ENCODE data around the gene LRP1.

Gene LRP1

DNA sequence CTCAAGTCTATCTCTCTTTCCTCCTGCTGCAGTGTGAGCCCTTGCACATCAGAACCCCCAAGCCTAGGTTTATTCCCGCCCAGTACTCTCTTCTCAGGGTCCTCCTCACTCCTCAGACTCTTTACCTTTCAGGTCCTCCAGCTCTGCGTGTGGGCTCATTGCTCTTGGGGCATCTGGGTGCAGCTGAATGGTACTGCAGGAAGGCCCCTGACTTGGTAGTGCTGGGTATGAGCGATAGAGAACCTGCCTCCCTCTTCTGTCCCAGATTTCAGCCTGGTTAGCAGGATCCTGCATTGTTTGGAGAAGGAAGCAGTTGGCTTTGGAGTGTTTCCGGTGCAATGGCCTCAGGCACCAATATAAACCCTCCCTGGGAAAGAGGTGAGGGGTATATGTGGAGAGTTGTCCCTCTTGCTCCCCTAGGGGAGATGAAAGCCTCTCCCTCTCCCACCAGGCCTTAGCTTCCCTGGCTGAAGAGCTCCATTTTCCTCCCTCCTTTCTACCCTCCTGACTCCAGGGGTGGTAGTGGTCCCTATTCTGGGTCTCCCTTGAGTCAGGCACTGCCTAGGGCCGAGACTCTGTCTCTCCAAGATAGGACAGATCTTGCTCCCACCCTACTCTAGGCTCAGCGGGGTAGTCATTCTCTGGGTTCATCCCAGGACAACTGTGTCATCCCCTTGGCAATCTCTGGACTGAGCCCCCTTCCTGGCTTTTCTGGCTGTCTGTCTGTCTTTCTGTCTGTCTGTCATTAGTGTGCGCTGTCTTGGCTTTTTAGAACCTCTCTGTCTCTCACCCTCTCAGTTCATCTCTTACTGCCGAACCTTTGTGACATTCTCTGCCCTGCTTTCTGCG, 3.8 kb downstream of the LRP1 start:
- Histone ChIP-seq H3K9ac (ENCODE audit: low read length) (no peak overlapping the region), H3K4me3 (ENCODE audit: low read length) (no peak overlapping the region), H4K20me1 (ENCODE audit: insufficient read depth, low read length) (no peaks in the 10 kb centered on the region), H3K27ac (ENCODE audit: low read length) (no peak overlapping the region), H3K27me3 (ENCODE audit: low read depth, low read length) (peaks cover 29% of the 10 kb centered on the region), H3K4me1 (ENCODE audit: low read length) (peaks cover 27% of the 10 kb centered on the region), H3K36me3 (replicated peaks; ENCODE audit: low read depth, low read length) (no peaks in the 10 kb centered on the region), H2AFZ (ENCODE audit: low read depth, low read length) (no peak overlapping the region), H3K79me2 (ENCODE audit: low read length) (no peaks in the 10 kb centered on the region), H3K4me2 (ENCODE audit: low read length) (no peak overlapping the region), H3K9me3 (ENCODE audit: insufficient read depth, low read length) (no peaks in the 10 kb centered on the region)
- TF ChIP-seq, protein P1, sequence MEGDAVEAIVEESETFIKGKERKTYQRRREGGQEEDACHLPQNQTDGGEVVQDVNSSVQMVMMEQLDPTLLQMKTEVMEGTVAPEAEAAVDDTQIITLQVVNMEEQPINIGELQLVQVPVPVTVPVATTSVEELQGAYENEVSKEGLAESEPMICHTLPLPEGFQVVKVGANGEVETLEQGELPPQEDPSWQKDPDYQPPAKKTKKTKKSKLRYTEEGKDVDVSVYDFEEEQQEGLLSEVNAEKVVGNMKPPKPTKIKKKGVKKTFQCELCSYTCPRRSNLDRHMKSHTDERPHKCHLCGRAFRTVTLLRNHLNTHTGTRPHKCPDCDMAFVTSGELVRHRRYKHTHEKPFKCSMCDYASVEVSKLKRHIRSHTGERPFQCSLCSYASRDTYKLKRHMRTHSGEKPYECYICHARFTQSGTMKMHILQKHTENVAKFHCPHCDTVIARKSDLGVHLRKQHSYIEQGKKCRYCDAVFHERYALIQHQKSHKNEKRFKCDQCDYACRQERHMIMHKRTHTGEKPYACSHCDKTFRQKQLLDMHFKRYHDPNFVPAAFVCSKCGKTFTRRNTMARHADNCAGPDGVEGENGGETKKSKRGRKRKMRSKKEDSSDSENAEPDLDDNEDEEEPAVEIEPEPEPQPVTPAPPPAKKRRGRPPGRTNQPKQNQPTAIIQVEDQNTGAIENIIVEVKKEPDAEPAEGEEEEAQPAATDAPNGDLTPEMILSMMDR (IDR thresholded peaks at IDR 0.05; ENCODE audit: low read depth, low read length): no peak
- no peak for TF ChIP-seq EZH2phosphoT487 (IDR thresholded peaks at IDR 0.05; ENCODE audit: low read depth)

DNA sequence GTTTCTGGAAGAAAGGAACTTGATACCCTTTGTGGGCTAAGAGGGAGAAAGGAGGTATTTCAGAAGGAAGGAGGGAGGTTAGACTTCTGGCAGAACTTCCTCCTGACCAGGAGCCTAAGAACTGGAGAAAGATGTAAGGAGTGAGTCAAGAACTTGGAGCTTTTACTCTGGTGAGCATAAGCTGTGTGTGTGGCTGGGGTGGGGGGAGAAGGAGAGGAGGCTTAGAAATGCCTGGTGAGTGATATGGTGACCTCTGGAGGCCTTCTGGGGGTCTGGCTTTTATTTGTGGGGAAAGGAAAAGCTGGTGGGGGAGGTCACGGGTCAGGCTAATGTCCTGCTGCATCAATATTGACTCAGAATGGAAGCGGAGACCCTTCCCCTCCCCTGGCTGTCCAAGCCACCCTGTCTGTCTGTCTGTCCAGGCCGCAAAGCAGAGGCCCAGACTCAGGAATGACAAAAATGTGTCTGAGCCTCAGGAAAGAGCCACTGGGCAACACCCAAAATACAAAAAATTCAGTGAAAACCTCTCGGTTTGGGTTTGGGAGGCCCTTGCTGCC, 4.8 kb downstream of the LRP1 start:
- Histone ChIP-seq H3K4me2 (ENCODE audit: low read length) (no peak overlapping the region), H3K27me3 (ENCODE audit: low read depth, low read length) (peaks cover 28% of the 10 kb centered on the region), H3K9ac (ENCODE audit: low read length) (no peak overlapping the region), H3K9me3 (ENCODE audit: insufficient read depth, low read length) (no peaks in the 10 kb centered on the region), H4K20me1 (ENCODE audit: insufficient read depth, low read length) (no peaks in the 10 kb centered on the region), H3K27ac (ENCODE audit: low read length) (no peak overlapping the region), H2AFZ (ENCODE audit: low read depth, low read length) (no peak overlapping the region), H3K79me2 (ENCODE audit: low read length) (no peaks in the 10 kb centered on the region), H3K36me3 (replicated peaks; ENCODE audit: low read depth, low read length) (no peaks in the 10 kb centered on the region), H3K4me1 (ENCODE audit: low read length) (peaks cover 25% of the 10 kb centered on the region), H3K4me3 (ENCODE audit: low read length) (no peak overlapping the region)
- TF ChIP-seq, protein P1 (IDR thresholded peaks at IDR 0.05; ENCODE audit: low read depth, low read length): no peak
- no peak for TF ChIP-seq EZH2phosphoT487 (IDR thresholded peaks at IDR 0.05; ENCODE audit: low read depth)

DNA sequence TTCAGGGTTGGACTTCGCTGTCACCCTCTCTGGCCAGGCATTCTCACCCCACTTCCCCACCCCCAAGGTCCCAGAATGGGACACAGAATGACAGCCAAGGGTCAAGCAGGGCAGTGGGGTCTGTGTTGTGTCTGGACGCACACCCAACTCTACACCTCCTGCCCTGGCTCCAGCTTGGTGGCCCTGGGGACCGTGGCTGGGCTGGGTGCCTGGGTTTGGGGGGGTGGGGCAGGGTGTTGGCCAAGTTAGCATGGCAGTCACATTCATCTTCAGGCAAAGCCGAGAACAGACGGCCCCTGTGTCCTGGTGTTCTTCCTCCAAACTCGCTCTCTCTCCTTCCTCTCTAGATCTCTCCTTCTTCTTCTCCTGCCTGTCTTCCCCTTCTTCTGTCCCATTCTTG, 5.6 kb downstream of the LRP1 start:
- H3K27me3 ChIP-seq (ENCODE audit: low read depth, low read length): peaks cover 26% of the 10 kb centered on the region
- H3K4me3 ChIP-seq (ENCODE audit: low read length): no peak overlapping the region
- no peak overlapping the region for H3K27ac ChIP-seq (ENCODE audit: low read length)
- peaks cover 23% of the 10 kb centered on the region for H3K4me1 ChIP-seq (ENCODE audit: low read length)
- H3K4me2 ChIP-seq (ENCODE audit: low read length): no peak overlapping the region
- H3K9ac ChIP-seq (ENCODE audit: low read length): no peak overlapping the region
- no peak overlapping the region for H2AFZ ChIP-seq (ENCODE audit: low read depth, low read length)
- no peaks in the 10 kb centered on the region for H3K9me3 ChIP-seq (ENCODE audit: insufficient read depth, low read length)
- TF ChIP-seq, protein P1 (IDR thresholded peaks at IDR 0.05; ENCODE audit: low read depth, low read length): no peak
- TF ChIP-seq EZH2phosphoT487 (IDR thresholded peaks at IDR 0.05; ENCODE audit: low read depth): no peak
- no peaks in the 10 kb centered on the region for H4K20me1 ChIP-seq (ENCODE audit: insufficient read depth, low read length)
- H3K36me3 ChIP-seq (replicated peaks; ENCODE audit: low read depth, low read length): no peaks in the 10 kb centered on the region
- H3K79me2 ChIP-seq (ENCODE audit: low read length): no peaks in the 10 kb centered on the region

DNA sequence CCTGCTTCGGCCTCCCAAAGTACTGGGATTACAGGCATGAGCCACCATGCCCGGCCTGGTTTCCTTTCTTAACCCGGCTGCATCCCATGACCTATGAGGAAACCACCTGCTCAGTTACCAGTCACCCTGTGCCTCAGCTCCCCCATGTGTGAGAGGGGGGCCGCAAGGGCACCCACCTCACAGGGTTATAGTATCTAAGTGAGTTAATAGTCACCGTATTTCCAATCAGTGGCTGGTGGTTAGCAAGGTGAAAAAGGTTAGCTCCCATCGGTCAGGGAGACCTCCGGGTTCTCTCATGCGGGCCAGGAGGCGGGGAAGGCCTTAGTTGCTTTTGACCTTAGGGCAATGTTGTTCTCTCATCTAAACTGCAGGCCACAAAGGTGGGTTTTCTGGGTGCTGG, 6.7 kb downstream of the LRP1 start:
- H3K79me2 ChIP-seq (ENCODE audit: low read length): no peaks in the 10 kb centered on the region
- peaks cover 14% of the 10 kb centered on the region for H3K4me1 ChIP-seq (ENCODE audit: low read length)
- peaks cover 20% of the 10 kb centered on the region for H3K27me3 ChIP-seq (ENCODE audit: low read depth, low read length)
- H3K9me3 ChIP-seq (ENCODE audit: insufficient read depth, low read length): no peaks in the 10 kb centered on the region
- H3K27ac ChIP-seq (ENCODE audit: low read length): no peak overlapping the region
- H3K9ac ChIP-seq (ENCODE audit: low read length): no peak overlapping the region
- H3K4me2 ChIP-seq (ENCODE audit: low read length): no peak overlapping the region
- no peaks in the 10 kb centered on the region for H4K20me1 ChIP-seq (ENCODE audit: insufficient read depth, low read length)
- TF ChIP-seq, protein P1 (IDR thresholded peaks at IDR 0.05; ENCODE audit: low read depth, low read length): no peak
- no peak for TF ChIP-seq EZH2phosphoT487 (IDR thresholded peaks at IDR 0.05; ENCODE audit: low read depth)
- no peak overlapping the region for H2AFZ ChIP-seq (ENCODE audit: low read depth, low read length)
- no peak overlapping the region for H3K4me3 ChIP-seq (ENCODE audit: low read length)
- H3K36me3 ChIP-seq (replicated peaks; ENCODE audit: low read depth, low read length): no peaks in the 10 kb centered on the region

Measured in OCI-LY3 (cell line).